HG02970 (cell line): Measurements from ENCODE around the gene SNU13.
"Not testable (repeated sequence)": the region's sequence is repeated elsewhere in the genome, so short reads cannot be mapped to it uniquely, and the experiment has no call there.

ENCODE experiments used
- ATAC-seq: cut with Tn5 transposase; IDR thresholded peaks from one replicate; pipeline ENCODE4 v1.9.1; 2021; ENCODE audit warnings: mild to moderate bottlenecking, moderate library complexity, moderate number of reproducible peaks; ENCODE audit not compliant: unreplicated experiment, low FRiP score

SNU13 gene

GRCh38 chr22:41682033-41682807 is 6.4 kb downstream of the SNU13 start:
- ATAC-seq = no peak

- no peak for ATAC-seq
Observed at GRCh38 chr22:41681616-41682015, 7.1 kb downstream of the SNU13 start.

- no peak for ATAC-seq
Observed at GRCh38 chr22:41676134-41676533, 12.5 kb downstream of the SNU13 start.

- ATAC-seq = no peak
Observed at GRCh38 chr22:41674846-41675340, 13.8 kb downstream of the SNU13 start.

- ATAC-seq = no peak
Observed at GRCh38 chr22:41672780-41673509, 15.7 kb downstream of the SNU13 start.

- not testable (repeated sequence) for ATAC-seq
Observed at GRCh38 chr22:41672096-41672495, 16.6 kb downstream of the SNU13 start.

- ATAC-seq = no peak
Observed at GRCh38 chr22:41668971-41669911, 19.4 kb downstream of the SNU13 start.

GRCh38 chr22:41664951-41665350 is 23.7 kb downstream of the SNU13 start:
- no peak for ATAC-seq

GRCh38 chr22:41664490-41664889 is 24.2 kb downstream of the SNU13 start:
- no peak for ATAC-seq

GRCh38 chr22:41663594-41663993 is 25.1 kb downstream of the SNU13 start:
- not testable (repeated sequence) for ATAC-seq

GRCh38 chr22:41661713-41662112 is 27.0 kb downstream of the SNU13 start:
- no peak for ATAC-seq

GRCh38 chr22:41661088-41661487 is 27.6 kb downstream of the SNU13 start:
- no peak for ATAC-seq

GRCh38 chr22:41660416-41660815 is 28.3 kb downstream of the SNU13 start:
- no peak for ATAC-seq

- no peak for ATAC-seq
Observed at GRCh38 chr22:41659941-41660340, 28.7 kb downstream of the SNU13 start.

GRCh38 chr22:41658869-41659268 is 29.8 kb downstream of the SNU13 start:
- ATAC-seq = no peak

GRCh38 chr22:41657709-41658108 is 31.0 kb downstream of the SNU13 start:
- no peak for ATAC-seq

GRCh38 chr22:41656556-41656955 is 32.1 kb downstream of the SNU13 start:
- ATAC-seq = no peak

- no peak for ATAC-seq
Observed at GRCh38 chr22:41654322-41654721, 34.3 kb downstream of the SNU13 start.

- no peak for ATAC-seq
Observed at GRCh38 chr22:41650821-41651220, 37.8 kb downstream of the SNU13 start.

- ATAC-seq = no peak
Observed at GRCh38 chr22:41650229-41650628, 38.4 kb downstream of the SNU13 start.

GRCh38 chr22:41648432-41648831 is 40.2 kb downstream of the SNU13 start:
- no peak for ATAC-seq
